Measurements from ENCODE around the gene FHL3. TPM values are rescaled to one million over a fixed set of nuclear protein-coding genes. Genes with fewer than 3 reads are reported as not detected.

The FHL3 gene
- total RNA-seq, 4 donors from 2014 or later = 8.8 to 14.6 (median 11.9) TPM

GRCh38 chr1:38030596-38031512 lies 25.5 kb upstream of the FHL3 start:
- TF ChIP-seq, protein P1, sequence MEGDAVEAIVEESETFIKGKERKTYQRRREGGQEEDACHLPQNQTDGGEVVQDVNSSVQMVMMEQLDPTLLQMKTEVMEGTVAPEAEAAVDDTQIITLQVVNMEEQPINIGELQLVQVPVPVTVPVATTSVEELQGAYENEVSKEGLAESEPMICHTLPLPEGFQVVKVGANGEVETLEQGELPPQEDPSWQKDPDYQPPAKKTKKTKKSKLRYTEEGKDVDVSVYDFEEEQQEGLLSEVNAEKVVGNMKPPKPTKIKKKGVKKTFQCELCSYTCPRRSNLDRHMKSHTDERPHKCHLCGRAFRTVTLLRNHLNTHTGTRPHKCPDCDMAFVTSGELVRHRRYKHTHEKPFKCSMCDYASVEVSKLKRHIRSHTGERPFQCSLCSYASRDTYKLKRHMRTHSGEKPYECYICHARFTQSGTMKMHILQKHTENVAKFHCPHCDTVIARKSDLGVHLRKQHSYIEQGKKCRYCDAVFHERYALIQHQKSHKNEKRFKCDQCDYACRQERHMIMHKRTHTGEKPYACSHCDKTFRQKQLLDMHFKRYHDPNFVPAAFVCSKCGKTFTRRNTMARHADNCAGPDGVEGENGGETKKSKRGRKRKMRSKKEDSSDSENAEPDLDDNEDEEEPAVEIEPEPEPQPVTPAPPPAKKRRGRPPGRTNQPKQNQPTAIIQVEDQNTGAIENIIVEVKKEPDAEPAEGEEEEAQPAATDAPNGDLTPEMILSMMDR (IDR thresholded peaks at IDR 0.05; ENCODE audit: low read depth) = no peak

GRCh38 chr1:38029685-38030511 lies 24.6 kb upstream of the FHL3 start:
- TF ChIP-seq, protein P1 (IDR thresholded peaks at IDR 0.05; ENCODE audit: low read depth) = no peak

DNA sequence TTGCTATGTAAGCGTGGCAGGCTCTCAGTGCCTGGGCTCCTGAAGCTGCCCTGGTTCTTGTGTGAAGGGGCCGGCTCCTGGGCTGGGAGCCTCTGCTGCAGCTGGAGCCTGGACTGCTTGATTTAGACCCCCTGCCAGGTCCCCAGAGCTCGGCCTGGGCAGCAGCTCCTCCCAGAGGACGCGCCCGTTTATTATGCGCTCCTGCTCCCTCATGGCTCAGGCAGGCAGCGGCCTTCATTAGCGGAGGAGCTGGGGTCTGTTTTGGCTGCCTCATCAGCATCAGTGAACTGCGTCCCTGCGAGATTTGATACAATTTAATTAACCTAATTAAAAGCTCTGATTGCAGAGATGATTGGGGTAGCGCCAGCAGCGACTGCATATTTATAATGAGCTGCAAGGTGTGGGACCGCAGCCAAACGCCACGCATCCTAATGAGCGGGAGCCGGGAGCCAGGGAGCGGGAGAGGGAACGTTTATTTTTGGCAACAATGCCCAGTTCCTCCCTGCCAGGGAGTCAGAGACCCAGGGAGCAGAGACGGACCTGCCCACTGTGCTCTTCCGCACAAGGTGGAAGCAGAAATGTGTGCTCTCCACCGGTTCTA lies 23.9 kb upstream of the FHL3 start:
- TF ChIP-seq, protein P1 (IDR thresholded peaks at IDR 0.05; ENCODE audit: low read depth) = no peak

- TF ChIP-seq, protein P1 (IDR thresholded peaks at IDR 0.05; ENCODE audit: low read depth) = no peak
These were observed 23.4 kb upstream of the FHL3 start for GRCh38 chr1:38028671-38029070.

DNA sequence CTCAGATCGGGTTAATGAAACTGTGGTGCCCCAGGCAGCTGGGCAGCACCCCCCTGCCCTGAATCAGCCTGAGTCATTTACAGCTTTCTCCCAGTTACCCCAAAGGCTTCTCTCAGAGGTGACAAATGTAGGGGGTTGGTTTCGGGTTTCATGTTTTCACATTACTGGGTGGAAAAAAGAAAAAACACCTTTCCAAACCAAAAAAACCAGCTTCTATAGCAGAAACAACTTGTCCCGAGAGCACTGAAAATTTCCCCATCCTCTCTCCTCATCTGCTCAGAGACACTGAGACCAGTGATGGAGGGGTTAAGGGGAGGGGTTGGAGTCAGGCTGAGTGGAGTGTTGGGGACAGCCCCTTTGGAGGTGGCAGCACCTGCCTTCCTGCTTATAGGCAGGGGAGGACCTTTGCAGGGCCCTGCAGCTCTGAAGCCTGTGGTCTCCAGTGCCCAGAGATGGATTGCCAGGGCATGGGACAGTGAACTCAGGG lies 22.8 kb upstream of the FHL3 start:
- TF ChIP-seq, protein P1 (IDR thresholded peaks at IDR 0.05; ENCODE audit: low read depth) = no peak

GRCh38 chr1:38027201-38028104 lies 22.1 kb upstream of the FHL3 start:
- TF ChIP-seq, protein P1 (IDR thresholded peaks at IDR 0.05; ENCODE audit: low read depth) = no peak

All from subcutaneous adipose tissue (tissue), 4 donors.